ENCODE data around the gene FAM110D.

Gene FAM110D

DNA sequence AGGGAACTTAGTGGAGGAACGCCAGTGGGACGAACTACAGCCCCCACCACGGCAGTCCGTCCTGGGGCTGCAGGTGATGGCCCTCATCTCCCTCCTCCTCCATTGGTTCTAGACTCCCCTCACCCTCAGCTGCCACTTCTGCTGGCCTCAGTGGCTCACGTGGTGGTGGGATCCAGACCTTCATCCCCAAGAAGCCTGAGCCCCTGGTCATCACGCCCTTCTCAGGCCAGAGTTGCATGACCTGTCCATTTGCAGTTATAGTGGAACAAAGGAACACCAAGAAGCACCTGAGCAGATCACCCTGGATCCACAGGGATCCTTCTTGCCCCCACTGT, 13.0 kb upstream of the FAM110D start:
- in situ Hi-C loops (cut with HindIII; ENCODE audit: low sequenced_read_pairs) = no loop called here

GRCh38 chr1:26148887-26149286, 10.0 kb upstream of the FAM110D start:
- no peak for DNase-seq (ENCODE audit: low read depth, low spot score)
- in situ Hi-C loops (cut with HindIII; ENCODE audit: low sequenced_read_pairs) = no loop called here
- TF ChIP-seq, protein P1, sequence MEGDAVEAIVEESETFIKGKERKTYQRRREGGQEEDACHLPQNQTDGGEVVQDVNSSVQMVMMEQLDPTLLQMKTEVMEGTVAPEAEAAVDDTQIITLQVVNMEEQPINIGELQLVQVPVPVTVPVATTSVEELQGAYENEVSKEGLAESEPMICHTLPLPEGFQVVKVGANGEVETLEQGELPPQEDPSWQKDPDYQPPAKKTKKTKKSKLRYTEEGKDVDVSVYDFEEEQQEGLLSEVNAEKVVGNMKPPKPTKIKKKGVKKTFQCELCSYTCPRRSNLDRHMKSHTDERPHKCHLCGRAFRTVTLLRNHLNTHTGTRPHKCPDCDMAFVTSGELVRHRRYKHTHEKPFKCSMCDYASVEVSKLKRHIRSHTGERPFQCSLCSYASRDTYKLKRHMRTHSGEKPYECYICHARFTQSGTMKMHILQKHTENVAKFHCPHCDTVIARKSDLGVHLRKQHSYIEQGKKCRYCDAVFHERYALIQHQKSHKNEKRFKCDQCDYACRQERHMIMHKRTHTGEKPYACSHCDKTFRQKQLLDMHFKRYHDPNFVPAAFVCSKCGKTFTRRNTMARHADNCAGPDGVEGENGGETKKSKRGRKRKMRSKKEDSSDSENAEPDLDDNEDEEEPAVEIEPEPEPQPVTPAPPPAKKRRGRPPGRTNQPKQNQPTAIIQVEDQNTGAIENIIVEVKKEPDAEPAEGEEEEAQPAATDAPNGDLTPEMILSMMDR (IDR thresholded peaks at IDR 0.05; ENCODE audit: low read depth, low read length) = no peak
- no peak overlapping the region for H3K4me3 ChIP-seq (ENCODE audit: low read depth, low read length)

More for the DNA sequence above, 13.0 kb upstream of the FAM110D start:
- H3K4me3 ChIP-seq (ENCODE audit: low read depth, low read length) = no peak overlapping the region
- TF ChIP-seq, protein P1 (IDR thresholded peaks at IDR 0.05; ENCODE audit: low read depth, low read length) = no peak
- DNase-seq (ENCODE audit: low read depth, low spot score) = no peak

GRCh38 chr1:26153966-26154532, 4.8 kb upstream of the FAM110D start:
- in situ Hi-C loops (cut with HindIII; ENCODE audit: low sequenced_read_pairs) = no loop called here
- no peak for DNase-seq (ENCODE audit: low read depth, low spot score)
- TF ChIP-seq, protein P1 (IDR thresholded peaks at IDR 0.05; ENCODE audit: low read depth, low read length) = no peak

DNA sequence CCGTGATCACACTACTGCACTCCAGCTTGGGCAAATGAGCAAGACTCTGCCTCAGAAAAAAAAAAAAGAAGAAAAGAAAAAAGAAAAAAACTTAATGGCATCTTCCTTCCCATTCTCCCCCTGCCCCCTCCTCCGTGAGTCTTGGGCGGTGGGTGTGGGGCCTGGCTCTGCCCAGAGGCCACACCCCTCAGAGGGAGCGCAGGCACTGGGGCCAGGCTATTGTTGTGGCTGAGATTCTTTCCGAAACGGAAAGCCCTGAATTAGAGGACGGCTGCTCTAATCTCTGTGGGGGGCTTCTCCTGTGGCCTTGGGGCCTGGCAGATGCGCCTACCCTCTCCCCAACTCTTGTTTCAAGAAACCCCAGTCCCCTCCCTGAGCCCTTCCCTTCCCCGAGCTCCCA, 4.1 kb upstream of the FAM110D start:
- no peak overlapping the region for H3K4me3 ChIP-seq (ENCODE audit: low read depth, low read length)
- no peak for DNase-seq (ENCODE audit: low read depth, low spot score)
- in situ Hi-C loops (cut with HindIII; ENCODE audit: low sequenced_read_pairs) = no loop called here
- TF ChIP-seq, protein P1 (IDR thresholded peaks at IDR 0.05; ENCODE audit: low read depth, low read length) = no peak

More at GRCh38 chr1:26153966-26154532, 4.8 kb upstream of the FAM110D start:
- H3K4me3 ChIP-seq (ENCODE audit: low read depth, low read length) = no peak overlapping the region

DNA sequence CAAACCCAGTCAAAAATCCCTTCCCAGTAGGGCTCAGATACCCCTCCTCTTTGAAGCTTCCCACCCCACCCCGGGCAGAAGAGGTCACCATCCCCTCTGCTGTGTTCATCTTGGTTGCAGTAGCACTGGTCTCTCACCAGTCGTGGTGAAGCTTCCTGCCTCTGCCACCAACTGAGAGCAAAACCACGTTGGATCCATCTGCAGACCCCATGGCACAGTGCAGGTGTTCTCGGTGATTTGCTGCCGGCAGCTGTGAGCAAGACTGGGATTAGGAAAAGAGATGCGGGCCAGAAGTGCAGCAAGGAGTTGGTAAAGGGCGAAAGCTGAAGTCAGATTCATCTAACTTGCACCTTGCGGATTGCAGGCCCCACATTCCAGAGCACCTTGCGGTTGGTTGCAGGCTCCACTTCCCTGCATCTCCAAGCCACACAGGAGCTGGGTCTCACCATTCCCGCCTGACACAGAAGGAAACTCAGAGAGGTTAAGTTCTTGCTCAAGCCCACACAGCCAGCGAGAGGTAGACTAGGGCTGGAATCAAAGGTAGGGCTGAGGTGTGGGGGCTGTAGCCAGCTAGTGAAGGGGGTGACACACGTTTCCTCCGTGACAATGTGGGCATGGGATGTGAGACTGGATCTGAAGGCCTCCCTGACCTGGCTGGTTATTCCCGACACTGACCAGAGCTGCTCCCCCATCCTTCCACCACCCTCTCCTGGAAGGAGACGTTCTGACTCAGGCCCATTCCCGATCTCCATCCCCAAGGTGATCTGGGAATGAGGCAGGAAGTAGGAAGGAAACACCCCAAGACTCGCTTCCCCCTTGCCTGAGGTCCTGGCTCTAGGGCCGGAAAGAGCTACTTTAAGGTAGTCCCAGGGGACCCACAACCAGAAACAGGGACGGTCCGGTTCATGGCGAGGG, 3.3 kb upstream of the FAM110D start:
- TF ChIP-seq, protein P1 (IDR thresholded peaks at IDR 0.05; ENCODE audit: low read depth, low read length) = no peak
- no peak overlapping the region for H3K4me3 ChIP-seq (ENCODE audit: low read depth, low read length)
- in situ Hi-C loops (cut with HindIII; ENCODE audit: low sequenced_read_pairs) = no loop called here
- no peak for DNase-seq (ENCODE audit: low read depth, low spot score)

GRCh38 chr1:26156285-26157038, 2.4 kb upstream of the FAM110D start:
- in situ Hi-C loops (cut with HindIII; ENCODE audit: low sequenced_read_pairs) = no loop called here
- TF ChIP-seq, protein P1 (IDR thresholded peaks at IDR 0.05; ENCODE audit: low read depth, low read length) = no peak
- no peak overlapping the region for H3K4me3 ChIP-seq (ENCODE audit: low read depth, low read length)
- no peak for DNase-seq (ENCODE audit: low read depth, low spot score)
